Spinal cord (tissue), 10 donors: ENCODE results near the gene LARP4B. TPM values are rescaled to one million over a fixed set of nuclear protein-coding genes. Genes with fewer than 3 reads are reported as not detected.

Experiments used
- DNase-seq, 6 donors: peaks; one replicate each; pipeline versions ENCODE4 v3.0.0 to v3.0.0-alpha.2; 2013 to 2015; ENCODE audit warnings: low spot score in 6 of 6, low read depth in 4 of 6
- H3K27ac ChIP-seq: one replicate; pipeline ENCODE4 v1.5.1; 2013; ENCODE audit warnings: low read depth, low read length, control low read depth
- H3K27me3 ChIP-seq: one replicate; pipeline ENCODE4 v1.6.1; 2013; ENCODE audit warnings: low read length; ENCODE audit not compliant: control insufficient read depth, insufficient read depth
- H3K36me3 ChIP-seq: one replicate; pipeline ENCODE4 v1.6.1; 2013; ENCODE audit warnings: low read length; ENCODE audit not compliant: control insufficient read depth, insufficient read depth
- H3K4me1 ChIP-seq: one replicate; pipeline ENCODE4 v1.6.1; 2013; ENCODE audit warnings: low read length; ENCODE audit not compliant: control insufficient read depth, insufficient read depth
- H3K4me3 ChIP-seq: one replicate; pipeline ENCODE4 v1.5.1; 2013; ENCODE audit warnings: low read depth, low read length, control low read depth
- H3K9me3 ChIP-seq: one replicate; pipeline ENCODE4 v1.6.1; 2013; ENCODE audit warnings: low read length; ENCODE audit not compliant: control insufficient read depth, insufficient read depth
- WGBS: methylation state at CpG from one replicate; pipeline ENCODE4 v1.1.5; 2013; ENCODE audit warnings: missing lambda C conversion rate; ENCODE audit not compliant: insufficient coverage; 5-methylcytosine and 5-hydroxymethylcytosine counted together
- polyA plus RNA-seq, 2 donors: library from polyadenylated mRNA; unstranded; fragments of 120-200 nt; gene quantifications; one replicate each; pipeline ENCODE4 v1.2.1, GENCODE V29; 2013; ENCODE audit not compliant: insufficient read length in 2 of 2
- total RNA-seq, 2 donors: library from RNA; depleted of rRNA in 1 of 2; stranded (reverse); fragments of 120-200 nt in 1 of 2; fragments of >200 nt in 1 of 2; gene quantifications; one replicate each; pipeline versions ENCODE4 v1.2.3 to v1.2.4, GENCODE V29; 2013 to 2014
- donor health status: healthy.

Gene LARP4B
- total and polyA plus RNA-seq, 4 donors = 28.2 to 38.5 (median 38.0) TPM

GRCh38 chr10:788796-789748 is 142.4 kb downstream of the LARP4B start:
- WGBS = 39% methylated on average over 48 of the region's 50 CpGs
- Histone ChIP-seq H3K9me3 (no peaks in the 10 kb centered on the region), H3K27me3 (peaks cover 5% of the 10 kb centered on the region), H3K4me1 (peaks cover 34% of the 10 kb centered on the region), H3K4me3 (peak overlapping the region; percentile 34), H3K27ac (no peak overlapping the region), H3K36me3 (peaks cover 9% of the 10 kb centered on the region)
- peak; percentile 22 to 84 (median 48) for DNase-seq

DNA sequence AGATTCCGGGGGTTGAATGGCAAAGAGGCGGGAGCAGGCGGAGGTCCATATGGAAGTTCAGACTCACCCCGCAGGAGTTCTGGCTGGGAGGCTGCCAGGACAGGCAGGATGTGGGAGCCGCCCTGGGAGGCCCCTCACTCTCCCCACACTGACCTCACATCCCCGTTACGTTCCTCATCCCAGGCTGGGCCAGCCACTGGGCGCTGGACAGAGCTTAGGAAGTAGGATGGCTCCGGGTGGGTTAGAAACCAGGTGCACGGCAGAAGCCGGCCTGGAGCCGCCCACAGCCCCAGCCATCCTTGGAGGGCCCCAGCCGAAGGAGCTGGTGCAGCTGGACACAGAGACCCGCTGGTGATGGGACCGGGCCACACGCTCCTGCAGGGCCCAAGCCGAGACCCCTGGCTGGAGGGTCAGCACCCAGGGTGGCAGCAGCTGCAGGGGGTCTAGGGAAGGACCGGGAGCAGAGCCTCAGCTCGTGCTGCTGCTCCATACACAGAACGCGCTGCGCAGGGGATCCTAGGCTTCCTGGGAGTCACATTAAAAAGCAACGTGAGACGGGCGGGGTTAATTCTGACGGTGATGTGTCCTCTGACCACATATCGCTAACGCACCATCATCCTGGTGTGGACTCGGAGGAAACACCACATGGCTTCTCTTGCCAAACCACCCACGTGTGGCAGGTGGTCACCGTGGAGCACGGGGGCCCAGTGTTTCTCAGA is 143.4 kb downstream of the LARP4B start:
- Histone ChIP-seq H3K9me3 (no peaks in the 10 kb centered on the region), H3K4me1 (peaks cover 34% of the 10 kb centered on the region), H3K4me3 (no peak overlapping the region), H3K36me3 (peaks cover 9% of the 10 kb centered on the region), H3K27me3 (peaks cover 5% of the 10 kb centered on the region), H3K27ac (no peak overlapping the region)
- WGBS = 87% methylated on average over 25 of the region's 32 CpGs
- DNase-seq = no peak

- no peak overlapping the region for H3K4me3 ChIP-seq
- peaks cover 11% of the 10 kb centered on the region for H3K36me3 ChIP-seq
- H3K4me1 ChIP-seq = peaks cover 34% of the 10 kb centered on the region
- H3K9me3 ChIP-seq = no peaks in the 10 kb centered on the region
- H3K27ac ChIP-seq = no peak overlapping the region
- peaks cover 5% of the 10 kb centered on the region for H3K27me3 ChIP-seq
- WGBS = 88% methylated on average over 44 of the region's 44 CpGs
- DNase-seq = no peak
Observed at GRCh38 chr10:786633-787474, 144.7 kb downstream of the LARP4B start.

- DNase-seq = no peak
- no peaks in the 10 kb centered on the region for H3K9me3 ChIP-seq
- H3K4me1 ChIP-seq = peaks cover 34% of the 10 kb centered on the region
- no peak overlapping the region for H3K4me3 ChIP-seq
- 85% methylated on average over 14 of the region's 15 CpGs for WGBS
- peaks cover 5% of the 10 kb centered on the region for H3K27me3 ChIP-seq
- peaks cover 6% of the 10 kb centered on the region for H3K36me3 ChIP-seq
- H3K27ac ChIP-seq = no peak overlapping the region
Observed at GRCh38 chr10:785861-786214, 145.7 kb downstream of the LARP4B start.

DNA sequence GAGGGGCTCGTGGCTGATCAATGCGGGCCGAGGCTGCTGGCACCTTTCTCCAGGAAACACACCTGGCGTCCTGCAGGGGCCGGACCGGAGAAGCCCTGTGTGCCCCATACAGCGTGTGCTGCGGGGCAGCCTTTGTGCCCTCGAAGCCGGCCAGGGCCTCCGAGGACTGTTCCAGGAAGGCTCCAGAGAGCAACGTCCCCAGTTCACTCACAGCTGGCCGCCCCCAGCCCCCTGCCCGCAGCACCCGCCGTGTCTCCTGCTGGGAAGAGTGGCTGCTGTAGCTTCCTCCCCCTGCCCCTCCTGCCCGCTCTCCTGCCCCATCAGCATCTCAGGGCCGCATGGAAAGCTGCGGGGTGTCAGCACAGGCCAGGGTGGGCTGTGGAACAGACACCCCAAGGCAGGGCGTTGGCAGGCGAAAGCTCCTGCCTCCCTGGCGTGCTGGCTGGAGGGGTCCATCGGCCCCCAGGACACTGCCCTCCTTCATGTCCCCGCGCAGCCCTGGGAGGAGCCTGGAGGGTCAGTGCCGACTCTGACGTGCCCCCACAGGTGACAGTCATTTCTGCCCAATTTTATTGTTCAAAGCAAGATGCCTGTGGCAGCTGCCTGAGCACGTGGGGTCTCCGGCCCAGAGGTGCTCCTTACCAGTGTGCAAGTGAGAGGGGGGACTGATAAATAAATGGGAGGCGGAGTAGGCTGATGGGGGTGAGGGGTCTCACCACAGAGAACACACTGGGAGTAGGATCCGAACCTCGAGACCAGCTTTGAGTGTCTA is 146.2 kb downstream of the LARP4B start:
- peaks cover 5% of the 10 kb centered on the region for H3K27me3 ChIP-seq
- H3K36me3 ChIP-seq = peaks cover 6% of the 10 kb centered on the region
- no peaks in the 10 kb centered on the region for H3K9me3 ChIP-seq
- no peak for DNase-seq
- peaks cover 34% of the 10 kb centered on the region for H3K4me1 ChIP-seq
- WGBS = 41% methylated on average over 32 of the region's 32 CpGs
- H3K27ac ChIP-seq = no peak overlapping the region
- peak overlapping the region; percentile 35 for H3K4me3 ChIP-seq

GRCh38 chr10:784403-785088 is 147.0 kb downstream of the LARP4B start:
- no peaks in the 10 kb centered on the region for H3K9me3 ChIP-seq
- peaks cover 2% of the 10 kb centered on the region for H3K36me3 ChIP-seq
- peak overlapping the region; percentile 35 for H3K4me3 ChIP-seq
- peaks cover 5% of the 10 kb centered on the region for H3K27me3 ChIP-seq
- DNase-seq = peak in 5 of 6 donors; percentile 9 to 87 (median 58)
- 5% methylated on average over 47 of the region's 51 CpGs for WGBS
- H3K4me1 ChIP-seq = peaks cover 29% of the 10 kb centered on the region
- no peak overlapping the region for H3K27ac ChIP-seq

- no peak for DNase-seq
- Histone ChIP-seq H3K4me1 (peaks cover 14% of the 10 kb centered on the region), H3K36me3 (peaks cover 2% of the 10 kb centered on the region), H3K4me3 (no peak overlapping the region), H3K9me3 (no peaks in the 10 kb centered on the region), H3K27ac (no peak overlapping the region), H3K27me3 (peaks cover 5% of the 10 kb centered on the region)
- 87% methylated on average over 28 of the region's 32 CpGs for WGBS
Observed at GRCh38 chr10:782751-783648, 148.5 kb downstream of the LARP4B start.
